Neural cell (in vitro differentiated cells): Measurements from ENCODE around the gene PRKCG.

ENCODE experiments used
- CTCF ChIP-seq: fragments of 450-650 bp; IDR thresholded peaks from 2 replicates; pipeline ENCODE4 v1.5.1; 2014; ENCODE audit warnings: antibody characterized with exemption, mild to moderate bottlenecking, moderate library complexity; ENCODE audit not compliant: poor library complexity, severe bottlenecking
- EP300 ChIP-seq: fragments of 450-650 bp; conservative IDR thresholded peaks from 2 replicates; pipeline ENCODE4 v1.6.1; 2014; ENCODE audit warnings: antibody characterized with exemption, mild to moderate bottlenecking, moderate library complexity; ENCODE audit not compliant: poor library complexity, severe bottlenecking
- POLR2AphosphoS5 ChIP-seq: IDR thresholded peaks from 2 replicates; pipeline ENCODE4 v1.6.1; 2012
- REST ChIP-seq: IDR thresholded peaks from 2 replicates; pipeline ENCODE4 v1.6.1; 2012; ENCODE audit warnings: borderline replicate concordance

GRCh38 chr19:53906211-53907192 is 24.5 kb downstream of the PRKCG start:
- TF ChIP-seq CTCF (peak; percentile 88), EP300 (no peak), POLR2AphosphoS5 (no peak), REST (no peak)
